Breast epithelium (tissue), 4 donors: ENCODE data around the gene SF1. TPM values are rescaled to one million over a fixed set of nuclear protein-coding genes. Genes with fewer than 3 reads are reported as not detected.

ENCODE experiments used
- DNase-seq, 2 donors: peaks; one replicate each; pipeline ENCODE4 v3.0.0-alpha.2; 2019; ENCODE audit warnings: low spot score in 2 of 2
- H3K27ac ChIP-seq, 2 donors: fragments of 200-600 bp; sonication (generic) in 1 of 2; one replicate each; pipeline ENCODE4 v1.5.1; 2016 to 2019; ENCODE audit warnings: mild to moderate bottlenecking in 1 of 2
- H3K27me3 ChIP-seq, 2 donors: fragments of 200-600 bp; sonication (generic) in 1 of 2; one replicate each; pipeline versions ENCODE4 v1.5.1 to v1.6.0; 2017 to 2019; ENCODE audit warnings: control low read depth in 1 of 2, mild to moderate bottlenecking in 1 of 2
- H3K36me3 ChIP-seq: fragments of 200-600 bp; one replicate; pipeline ENCODE4 v1.5.1; 2019
- H3K4me1 ChIP-seq, 2 donors: fragments of 200-600 bp; sonication (generic); one replicate each; pipeline ENCODE4 v1.5.1; 2016 to 2019; ENCODE audit warnings: control low read depth in 1 of 2
- H3K4me3 ChIP-seq, 3 donors: fragments of 200-600 bp; sonication (generic); 1 replicate in 2 of 3; 2 replicates in 1 of 3; pipeline ENCODE4 v1.5.1; 2016 to 2019; ENCODE audit warnings: mild to moderate bottlenecking in 3 of 3, moderate library complexity in 2 of 3
- H3K9me3 ChIP-seq, 2 donors: fragments of 200-600 bp; sonication (generic) in 1 of 2; one replicate each; pipeline ENCODE4 v1.5.1; 2016 to 2019; ENCODE audit warnings: control low read depth in 1 of 2
- CTCF ChIP-seq, 3 donors: fragments of 450-650 bp; IDR thresholded peaks; one replicate each; pipeline ENCODE4 v1.5.1; 2016 to 2017; ENCODE audit warnings: antibody characterized with exemption in 3 of 3, mild to moderate bottlenecking in 3 of 3, moderate library complexity in 3 of 3
- POLR2A ChIP-seq: fragments of 450-650 bp; IDR thresholded peaks from one replicate; pipeline ENCODE4 v1.6.1; 2016; ENCODE audit warnings: antibody characterized with exemption, mild to moderate bottlenecking, moderate library complexity
- POLR2AphosphoS5 ChIP-seq, 3 donors: sonication (generic); formaldehyde crosslinking; IDR thresholded peaks; one replicate each; pipeline ENCODE4 v1.6.1; 2017; ENCODE audit warnings: antibody characterized with exemption in 3 of 3
- intact Hi-C: fragments of 100-400 bp; cut with DNase I; formaldehyde crosslinking; loops from one replicate; pipeline ENCODE4 v1.15.1; 2023; ENCODE audit warnings: low total_unique reads
- total RNA-seq, 3 donors: library from RNA; depleted of rRNA; stranded (reverse); fragments of >200 nt; gene quantifications; one replicate each; pipeline ENCODE4 v1.1.0, GENCODE V29; 2016

Gene SF1
- total RNA-seq, 3 donors from 2014 or later, result 264 to 293 (median 277) TPM

GRCh38 chr11:64764753-64765152 lies 13.6 kb downstream of the SF1 start:
- peak in 1 of 2 donors; percentile 20 for DNase-seq
- intact Hi-C loops, result no loop called here
- Histone ChIP-seq H3K4me1 (peaks cover 6 to 14% of the 10 kb centered on the region in 2 donors), H3K36me3 (peaks cover 35% of the 10 kb centered on the region), H3K27me3 (no peaks in the 10 kb centered on the region), H3K27ac (peak overlapping the region in 1 of 2 donors; percentile 61), H3K9me3 (no peaks in the 10 kb centered on the region), H3K4me3 (no peak overlapping the region)
- TF ChIP-seq CTCF (IDR thresholded peaks at IDR 0.05) (no peak), POLR2AphosphoS5 (IDR thresholded peaks at IDR 0.05) (no peak), POLR2A (no peak)

GRCh38 chr11:64764040-64764611 lies 14.2 kb downstream of the SF1 start:
- no peak overlapping the region for H3K4me3 ChIP-seq
- DNase-seq, result peak in 1 of 2 donors; percentile 37
- H3K36me3 ChIP-seq, result peaks cover 29% of the 10 kb centered on the region
- H3K27me3 ChIP-seq, result no peaks in the 10 kb centered on the region
- TF ChIP-seq CTCF (IDR thresholded peaks at IDR 0.05) (no peak), POLR2A (no peak), POLR2AphosphoS5 (IDR thresholded peaks at IDR 0.05) (no peak)
- intact Hi-C loops, result no loop called here
- no peaks in the 10 kb centered on the region for H3K9me3 ChIP-seq
- H3K27ac ChIP-seq, result peak overlapping the region; percentile 61 to 71
- H3K4me1 ChIP-seq, result peaks cover 6 to 14% of the 10 kb centered on the region in 2 donors

- intact Hi-C loops, result no loop called here
- peaks cover 6 to 14% of the 10 kb centered on the region in 2 donors for H3K4me1 ChIP-seq
- H3K4me3 ChIP-seq, result no peak overlapping the region
- no peaks in the 10 kb centered on the region for H3K9me3 ChIP-seq
- no peaks in the 10 kb centered on the region for H3K27me3 ChIP-seq
- H3K36me3 ChIP-seq, result peaks cover 26% of the 10 kb centered on the region
- DNase-seq, result peak in 1 of 2 donors; percentile 36
- peak overlapping the region; percentile 61 to 71 for H3K27ac ChIP-seq
- TF ChIP-seq CTCF (IDR thresholded peaks at IDR 0.05) (no peak), POLR2AphosphoS5 (IDR thresholded peaks at IDR 0.05) (no peak), POLR2A (no peak)
Observed at GRCh38 chr11:64763526-64764039, 14.8 kb downstream of the SF1 start.

GRCh38 chr11:64762674-64763525 lies 15.4 kb downstream of the SF1 start:
- Histone ChIP-seq H3K9me3 (no peaks in the 10 kb centered on the region), H3K27me3 (no peaks in the 10 kb centered on the region), H3K36me3 (peaks cover 25% of the 10 kb centered on the region), H3K4me1 (peaks cover 6 to 14% of the 10 kb centered on the region in 2 donors), H3K27ac (peak overlapping the region; percentile 61 to 71), H3K4me3 (no peak overlapping the region)
- intact Hi-C loops, result no loop called here
- peak in 1 of 2 donors; percentile 17 for DNase-seq
- TF ChIP-seq POLR2AphosphoS5 (IDR thresholded peaks at IDR 0.05), result peak in 1 of 3 donors; percentile 15
- no peak for TF ChIP-seq CTCF (IDR thresholded peaks at IDR 0.05)
- TF ChIP-seq POLR2A, result no peak

- intact Hi-C loops, result no loop called here
- Histone ChIP-seq H3K27me3 (no peaks in the 10 kb centered on the region), H3K4me3 (no peak overlapping the region), H3K36me3 (peaks cover 19% of the 10 kb centered on the region), H3K4me1 (peaks cover 6 to 14% of the 10 kb centered on the region in 2 donors), H3K27ac (peak overlapping the region; percentile 61 to 71), H3K9me3 (no peaks in the 10 kb centered on the region)
- no peak for TF ChIP-seq POLR2A
- no peak for TF ChIP-seq POLR2AphosphoS5 (IDR thresholded peaks at IDR 0.05)
- no peak for TF ChIP-seq CTCF (IDR thresholded peaks at IDR 0.05)
- DNase-seq, result no peak
Observed at GRCh38 chr11:64762277-64762673, 16.1 kb downstream of the SF1 start.
